Measurements from ENCODE around the gene SPEG.
"Not testable (repeated sequence)": the region's sequence is repeated elsewhere in the genome, so short reads cannot be mapped to it uniquely, and the experiment has no call there.

The SPEG gene

GRCh38 chr2:219405451-219405850 is 29.2 kb upstream of the SPEG start:
- no peak for DNase-seq

- DNase-seq: no peak
Observed at GRCh38 chr2:219405958-219406860, 28.4 kb upstream of the SPEG start.

- DNase-seq: no peak
Observed at GRCh38 chr2:219406861-219407230, 27.8 kb upstream of the SPEG start.

- DNase-seq: not testable (repeated sequence)
Observed at GRCh38 chr2:219407343-219407742, 27.3 kb upstream of the SPEG start.

- DNase-seq: no peak
Observed at GRCh38 chr2:219408204-219408603, 26.4 kb upstream of the SPEG start.

GRCh38 chr2:219408631-219409030 is 26.0 kb upstream of the SPEG start:
- DNase-seq: no peak

GRCh38 chr2:219409619-219410018 is 25.0 kb upstream of the SPEG start:
- DNase-seq: no peak

GRCh38 chr2:219410390-219410789 is 24.3 kb upstream of the SPEG start:
- DNase-seq: no peak

- DNase-seq: no peak
Observed at GRCh38 chr2:219414857-219415256, 19.8 kb upstream of the SPEG start.

GRCh38 chr2:219415580-219416234 is 18.9 kb upstream of the SPEG start:
- DNase-seq: no peak

GRCh38 chr2:219416235-219416602 is 18.4 kb upstream of the SPEG start:
- DNase-seq: no peak

GRCh38 chr2:219416938-219417337 is 17.7 kb upstream of the SPEG start:
- no peak for DNase-seq

GRCh38 chr2:219417374-219417773 is 17.3 kb upstream of the SPEG start:
- no peak for DNase-seq

GRCh38 chr2:219418155-219419011 is 16.3 kb upstream of the SPEG start, which contains the start of gene DES:
Gene DES (plus strand): TSS chr2:219418377. CDS start chr2:219418463, 86 bp downstream.
- no peak for DNase-seq

- no peak for DNase-seq
Observed at GRCh38 chr2:219419012-219419324, 15.7 kb upstream of the SPEG start.

GRCh38 chr2:219419331-219420197 is 15.1 kb upstream of the SPEG start:
- DNase-seq: no peak

- DNase-seq: no peak
Observed at GRCh38 chr2:219420687-219421086, 14.0 kb upstream of the SPEG start.

GRCh38 chr2:219421323-219421722 is 13.3 kb upstream of the SPEG start:
- no peak for DNase-seq

- no peak for DNase-seq
Observed at GRCh38 chr2:219422952-219423534, 11.6 kb upstream of the SPEG start.

GRCh38 chr2:219423652-219424377 is 10.8 kb upstream of the SPEG start:
- DNase-seq: no peak
